ENCODE data around the gene TXNDC11. TPM values are rescaled to one million over a fixed set of nuclear protein-coding genes. Genes with fewer than 3 reads are reported as not detected.

The TXNDC11 gene
- total and polyA plus RNA-seq, 10 of the 15 experiments (the other 5 are each of a cell fraction or from before 2014, with no cell fraction given), result 1.7 to 86.7 (median 54.4) TPM

- Histone ChIP-seq H4K20me1 (ENCODE audit: control insufficient read depth, insufficient read depth) (no peaks in the 10 kb centered on the region; the same call in none of the 2 replicates), H3K9me3 (replicated peaks; ENCODE audit: control insufficient read depth, insufficient read depth, low read length) (no peaks in the 10 kb centered on the region), H3K4me3 (no peak overlapping the region), H3K9ac (ENCODE audit: control insufficient read depth, insufficient read depth, low read length) (no peak overlapping the region), H2AFZ (ENCODE audit: control insufficient read depth, low read depth, low read length) (no peak overlapping the region), H3K4me1 (ENCODE audit: control insufficient read depth, insufficient read depth, low read length) (peaks cover 59% of the 10 kb centered on the region), H3K27ac (ENCODE audit: control insufficient read depth, insufficient read depth) (peak overlapping the region; percentile 25; the same call in 1 of the 2 replicates), H3K27me3 (replicated peaks in 1 of 2; ENCODE audit: control insufficient read depth in 2 of 2, insufficient read depth in 2 of 2, low read length in 1 of 2) (no peaks in the 10 kb centered on the region), H3K36me3 (ENCODE audit: control insufficient read depth in 2 of 2, insufficient read depth in 2 of 2, low read length in 1 of 2) (peaks cover 11 to 58% of the 10 kb centered on the region in 2 experiments), H3K79me2 (ENCODE audit: control insufficient read depth, insufficient read depth, low read length) (peaks cover 86% of the 10 kb centered on the region), H3K4me2 (ENCODE audit: control insufficient read depth, insufficient read depth) (peak overlapping the region; percentile 1; the same call in 1 of the 2 replicates)
- no peak for FAIRE-seq
- ChIA-PET SMC1A (ENCODE audit: uncharacterized antibody, unreplicated experiment) (interaction anchor here (0.7 to 2.3 kb wide), 12 partner anchors 7 to 67 kb away, joined by 3 to 8 read pairs (median 4); no protein-coding TSS in a partner anchor), RAD21 (ENCODE audit: unreplicated experiment) (interaction anchor here (1.9 kb wide), 1 partner anchor 68 kb away, joined by 4 read pairs; no protein-coding TSS in a partner anchor), CTCF (interaction anchor here (0.6 to 1.6 kb wide), 4 partner anchors 12 to 81 kb away, joined by 3 to 7 read pairs (median 4); no protein-coding TSS in a partner anchor), POLR2A (interaction anchor here (1.3 to 1.6 kb wide), 2 partner anchors 12 to 66 kb away, joined by 4 read pairs; partner anchors contain the start of genes TXNDC11 and ZC3H7A)
- TF ChIP-seq KLF5 (IDR thresholded peaks at IDR 0.05; ENCODE audit: partially characterized antibody) (no peak), RFX5 (IDR thresholded peaks at IDR 0.05; ENCODE audit: low read depth, low read length) (no peak), MYC (IDR thresholded peaks at IDR 0.05; ENCODE audit: insufficient read depth, insufficient read length, insufficient replicate concordance, low read length, severe bottlenecking) (no peak), PAX8 (IDR thresholded peaks at IDR 0.05) (no peak), ZNF622 (IDR thresholded peaks at IDR 0.05) (no peak), ZBED1 (IDR thresholded peaks at IDR 0.05; ENCODE audit: borderline replicate concordance) (no peak), CBX3 (IDR thresholded peaks at IDR 0.05; ENCODE audit: borderline replicate concordance, low read depth) (no peak), SUZ12 (IDR thresholded peaks at IDR 0.05; ENCODE audit: unreplicated experiment) (no peak), CREM (IDR thresholded peaks at IDR 0.05; ENCODE audit: low read depth) (no peak), JUND (IDR thresholded peaks at IDR 0.05; ENCODE audit: low read depth, low read length) (no peak)
- TF ChIP-seq, protein P1, sequence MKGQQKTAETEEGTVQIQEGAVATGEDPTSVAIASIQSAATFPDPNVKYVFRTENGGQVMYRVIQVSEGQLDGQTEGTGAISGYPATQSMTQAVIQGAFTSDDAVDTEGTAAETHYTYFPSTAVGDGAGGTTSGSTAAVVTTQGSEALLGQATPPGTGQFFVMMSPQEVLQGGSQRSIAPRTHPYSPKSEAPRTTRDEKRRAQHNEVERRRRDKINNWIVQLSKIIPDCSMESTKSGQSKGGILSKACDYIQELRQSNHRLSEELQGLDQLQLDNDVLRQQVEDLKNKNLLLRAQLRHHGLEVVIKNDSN (IDR thresholded peaks at IDR 0.05; ENCODE audit: borderline replicate concordance, extremely low read length, insufficient read depth, low read depth, low read length), result no peak
- TF ChIP-seq, protein P2, sequence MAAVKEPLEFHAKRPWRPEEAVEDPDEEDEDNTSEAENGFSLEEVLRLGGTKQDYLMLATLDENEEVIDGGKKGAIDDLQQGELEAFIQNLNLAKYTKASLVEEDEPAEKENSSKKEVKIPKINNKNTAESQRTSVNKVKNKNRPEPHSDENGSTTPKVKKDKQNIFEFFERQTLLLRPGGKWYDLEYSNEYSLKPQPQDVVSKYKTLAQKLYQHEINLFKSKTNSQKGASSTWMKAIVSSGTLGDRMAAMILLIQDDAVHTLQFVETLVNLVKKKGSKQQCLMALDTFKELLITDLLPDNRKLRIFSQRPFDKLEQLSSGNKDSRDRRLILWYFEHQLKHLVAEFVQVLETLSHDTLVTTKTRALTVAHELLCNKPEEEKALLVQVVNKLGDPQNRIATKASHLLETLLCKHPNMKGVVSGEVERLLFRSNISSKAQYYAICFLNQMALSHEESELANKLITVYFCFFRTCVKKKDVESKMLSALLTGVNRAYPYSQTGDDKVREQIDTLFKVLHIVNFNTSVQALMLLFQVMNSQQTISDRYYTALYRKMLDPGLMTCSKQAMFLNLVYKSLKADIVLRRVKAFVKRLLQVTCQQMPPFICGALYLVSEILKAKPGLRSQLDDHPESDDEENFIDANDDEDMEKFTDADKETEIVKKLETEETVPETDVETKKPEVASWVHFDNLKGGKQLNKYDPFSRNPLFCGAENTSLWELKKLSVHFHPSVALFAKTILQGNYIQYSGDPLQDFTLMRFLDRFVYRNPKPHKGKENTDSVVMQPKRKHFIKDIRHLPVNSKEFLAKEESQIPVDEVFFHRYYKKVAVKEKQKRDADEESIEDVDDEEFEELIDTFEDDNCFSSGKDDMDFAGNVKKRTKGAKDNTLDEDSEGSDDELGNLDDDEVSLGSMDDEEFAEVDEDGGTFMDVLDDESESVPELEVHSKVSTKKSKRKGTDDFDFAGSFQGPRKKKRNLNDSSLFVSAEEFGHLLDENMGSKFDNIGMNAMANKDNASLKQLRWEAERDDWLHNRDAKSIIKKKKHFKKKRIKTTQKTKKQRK (IDR thresholded peaks at IDR 0.05; ENCODE audit: low read depth, low read length), result no peak
- DNase-seq (ENCODE audit: low read depth, low spot score), result no peak
- BruUV-seq (replicated peaks), result no TSS peak
- in situ Hi-C loops (cut with MboI) (no loop called here), intact Hi-C loops (cut with micrococcal nuclease; ENCODE audit: unreplicated experiment) (no loop called here)
- 97% methylated on average over 3 of the region's 3 CpGs for WGBS (ENCODE audit: insufficient coverage, insufficient replicate concordance, low lambda C conversion rate, missing lambda C conversion rate)
- no peak for ATAC-seq
Measured at GRCh38 chr16:11731222-11731621, 11.4 kb downstream of the TXNDC11 start.
